Immature natural killer cell (primary cell): ENCODE measurements around the gene PRELID3B. TPM values are rescaled to one million over a fixed set of nuclear protein-coding genes. Genes with fewer than 3 reads are reported as not detected.

Experiments used
- DNase-seq, 3 donors: peaks; one replicate each; pipeline ENCODE4 v3.0.0; 2022; ENCODE audit warnings: mixed read lengths in 1 of 3
- H3K27ac Mint-ChIP-seq, 6 donors: one replicate each; pipeline ENCODE4 v1.8.0; 2020; ENCODE audit warnings: mixed read lengths in 6 of 6, mild to moderate bottlenecking in 5 of 6, inconsistent platforms in 4 of 6, moderate library complexity in 3 of 6
- H3K27me3 Mint-ChIP-seq, 3 donors: one replicate each; pipeline ENCODE4 v1.8.0; 2020 to 2021; ENCODE audit warnings: low read depth in 3 of 3, mild to moderate bottlenecking in 3 of 3, mixed read lengths in 3 of 3, moderate library complexity in 3 of 3, inconsistent platforms in 1 of 3
- H3K36me3 Mint-ChIP-seq, 3 donors: one replicate each; pipeline ENCODE4 v1.8.0; 2020; ENCODE audit warnings: mixed read lengths in 3 of 3, inconsistent platforms in 2 of 3, mild to moderate bottlenecking in 2 of 3
- H3K4me1 Mint-ChIP-seq, 2 donors: one replicate each; pipeline ENCODE4 v1.8.0; 2020; ENCODE audit warnings: inconsistent platforms in 2 of 2, mild to moderate bottlenecking in 2 of 2, mixed read lengths in 2 of 2, moderate library complexity in 1 of 2
- H3K4me3 Mint-ChIP-seq, 5 donors: one replicate each; pipeline ENCODE4 v1.8.0; 2020; ENCODE audit warnings: mild to moderate bottlenecking in 5 of 5, mixed read lengths in 5 of 5, inconsistent platforms in 3 of 5, moderate library complexity in 3 of 5
- H3K9me3 Mint-ChIP-seq, 6 donors: one replicate each; pipeline ENCODE4 v1.8.0; 2020; ENCODE audit warnings: mild to moderate bottlenecking in 6 of 6, mixed read lengths in 6 of 6, inconsistent platforms in 4 of 6, moderate library complexity in 3 of 6
- polyA plus RNA-seq, 3 donors: library from polyadenylated mRNA; unstranded; fragments of 300-500 nt; fragmentation: Illumina TruSeq; gene quantifications; one replicate each; pipeline ENCODE4 v1.2.3, GENCODE V29; 2021

Gene PRELID3B
- polyA plus RNA-seq, 3 donors from 2014 or later, result 31.5 to 43.3 (median 37.8) TPM

DNA sequence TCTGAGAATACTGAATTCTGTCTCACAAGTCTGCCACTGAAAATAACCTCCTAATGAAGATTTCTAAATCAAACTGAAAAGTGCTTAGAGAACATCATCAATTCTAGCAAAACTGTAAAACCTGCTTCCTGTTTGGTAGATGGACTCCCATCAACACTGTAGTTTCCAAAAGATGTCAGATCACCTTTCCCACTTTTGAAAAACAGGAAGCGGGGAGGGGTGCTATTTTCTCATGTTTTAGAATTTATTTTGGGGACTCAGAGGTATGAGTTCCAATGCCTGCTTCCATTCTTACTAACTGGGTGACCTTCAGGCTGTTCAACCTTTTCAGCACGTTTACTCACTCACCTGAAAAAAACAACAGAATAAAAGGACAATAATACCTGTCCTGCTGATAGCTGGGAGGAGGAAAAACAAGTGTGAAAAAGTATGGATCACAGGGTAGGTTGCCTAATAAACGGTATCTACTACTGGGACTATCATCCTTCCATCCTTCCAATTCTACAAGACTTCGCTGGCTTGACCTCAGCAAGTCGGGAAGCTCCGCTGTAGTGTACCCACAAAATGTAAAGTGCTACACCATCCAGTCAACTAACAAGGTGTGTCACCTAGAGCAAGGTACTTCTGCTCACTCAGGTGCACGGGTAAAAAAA, 11.5 kb downstream of the PRELID3B start:
- H3K27ac Mint-ChIP-seq, result peak overlapping the region; percentile 80 to 95 (median 92)
- H3K4me1 Mint-ChIP-seq, result peaks cover 62 to 68% of the 10 kb centered on the region in 2 donors
- H3K27me3 Mint-ChIP-seq, result peaks cover 6 to 7% (median 6%) of the 10 kb centered on the region in 3 donors
- H3K4me3 Mint-ChIP-seq, result peak overlapping the region; percentile 93 to 96 (median 95)
- DNase-seq, result no peak
- no peaks in the 10 kb centered on the region for H3K9me3 Mint-ChIP-seq
- H3K36me3 Mint-ChIP-seq, result peaks cover 18 to 33% (median 27%) of the 10 kb centered on the region in 3 donors

DNA sequence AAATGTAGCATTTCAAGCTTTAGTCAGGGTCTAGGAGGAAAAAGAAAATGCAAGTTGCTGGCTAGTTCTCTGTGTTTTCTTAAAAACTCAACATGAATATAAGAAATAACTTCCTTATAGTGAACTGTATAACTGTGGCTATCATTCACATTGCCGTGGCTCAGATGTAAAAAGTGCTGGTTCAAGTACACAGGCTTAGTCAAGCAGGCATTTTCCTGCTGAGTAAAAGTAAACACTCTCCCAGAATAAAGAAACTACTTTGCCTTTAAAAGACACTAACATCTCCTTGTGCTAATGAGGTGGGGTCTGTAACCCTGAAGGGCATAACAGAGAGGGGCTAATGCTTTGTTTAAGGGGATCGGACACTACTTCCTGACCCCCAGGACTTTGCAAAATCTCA, 13.8 kb downstream of the PRELID3B start:
- H3K27ac Mint-ChIP-seq, result peak overlapping the region in 5 of 6 donors; percentile 11 to 71 (median 51)
- peaks cover 5 to 6% (median 5%) of the 10 kb centered on the region in 3 donors for H3K27me3 Mint-ChIP-seq
- H3K36me3 Mint-ChIP-seq, result peaks cover 14 to 30% (median 27%) of the 10 kb centered on the region in 3 donors
- peak overlapping the region; percentile 15 to 96 (median 33) for H3K4me3 Mint-ChIP-seq
- H3K9me3 Mint-ChIP-seq, result no peaks in the 10 kb centered on the region
- H3K4me1 Mint-ChIP-seq, result peaks cover 68 to 82% of the 10 kb centered on the region in 2 donors
- no peak for DNase-seq

- H3K4me1 Mint-ChIP-seq, result peaks cover 67 to 78% of the 10 kb centered on the region in 2 donors
- H3K36me3 Mint-ChIP-seq, result peaks cover 15 to 31% (median 27%) of the 10 kb centered on the region in 3 donors
- H3K4me3 Mint-ChIP-seq, result no peak overlapping the region
- no peak for DNase-seq
- H3K27ac Mint-ChIP-seq, result peak overlapping the region in 1 of 6 donors; percentile 35
- H3K27me3 Mint-ChIP-seq, result peaks cover 4 to 5% (median 5%) of the 10 kb centered on the region in 3 donors
- no peaks in the 10 kb centered on the region for H3K9me3 Mint-ChIP-seq
Observed at GRCh38 chr20:59027741-59028320, 14.8 kb downstream of the PRELID3B start.

DNA sequence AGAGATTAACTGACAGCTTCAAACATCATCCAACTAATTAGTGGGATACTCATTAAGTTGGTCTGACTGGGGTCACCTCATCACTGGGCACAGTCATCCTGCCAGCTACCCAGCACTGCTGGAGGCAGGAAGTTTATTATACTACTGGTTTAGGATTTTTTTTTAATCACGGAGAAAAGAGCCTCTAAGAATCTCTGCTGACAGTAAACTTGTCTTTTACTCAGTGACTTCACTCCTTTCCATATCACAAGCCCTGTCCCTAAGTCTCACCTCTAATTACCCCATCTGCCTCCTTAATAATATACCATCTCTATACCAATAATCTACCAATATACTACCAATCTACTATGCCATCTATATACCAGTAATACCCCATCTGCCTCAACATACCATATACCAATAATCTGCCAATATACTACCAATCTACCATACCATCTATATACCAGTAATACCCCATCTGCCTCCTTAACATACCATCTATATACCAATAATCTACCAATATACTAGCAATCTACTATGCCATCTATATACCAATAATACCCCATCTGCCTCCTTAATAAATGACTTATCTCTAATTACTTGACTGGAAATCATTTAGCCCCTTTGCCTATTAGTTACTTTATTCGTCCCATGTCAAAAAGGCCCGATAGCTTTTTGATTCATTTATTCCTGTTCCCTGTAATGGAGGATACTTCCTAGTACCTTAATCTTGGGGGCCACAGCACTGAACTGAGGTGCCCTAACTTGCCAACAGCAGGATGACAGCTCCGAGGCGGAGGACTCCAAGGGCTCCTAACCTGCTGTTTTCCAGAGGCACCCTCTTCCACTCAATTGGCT, 15.5 kb downstream of the PRELID3B start:
- peaks cover 17 to 37% (median 27%) of the 10 kb centered on the region in 3 donors for H3K36me3 Mint-ChIP-seq
- H3K27ac Mint-ChIP-seq, result peak overlapping the region; percentile 2 to 58 (median 11)
- H3K27me3 Mint-ChIP-seq, result peaks cover 1 to 4% (median 1%) of the 10 kb centered on the region in 3 donors
- H3K9me3 Mint-ChIP-seq, result no peaks in the 10 kb centered on the region
- DNase-seq, result no peak
- H3K4me1 Mint-ChIP-seq, result peaks cover 63 to 75% of the 10 kb centered on the region in 2 donors
- no peak overlapping the region for H3K4me3 Mint-ChIP-seq

- peaks cover 49 to 59% of the 10 kb centered on the region in 2 donors for H3K4me1 Mint-ChIP-seq
- H3K4me3 Mint-ChIP-seq, result no peak overlapping the region
- no peaks in the 10 kb centered on the region for H3K9me3 Mint-ChIP-seq
- DNase-seq, result no peak
- H3K27ac Mint-ChIP-seq, result peak overlapping the region in 2 of 6 donors; percentile 8 to 26
- peaks cover 17 to 37% (median 27%) of the 10 kb centered on the region in 3 donors for H3K36me3 Mint-ChIP-seq
- no peaks in the 10 kb centered on the region for H3K27me3 Mint-ChIP-seq
Observed at GRCh38 chr20:59025511-59025910, 17.1 kb downstream of the PRELID3B start.

DNA sequence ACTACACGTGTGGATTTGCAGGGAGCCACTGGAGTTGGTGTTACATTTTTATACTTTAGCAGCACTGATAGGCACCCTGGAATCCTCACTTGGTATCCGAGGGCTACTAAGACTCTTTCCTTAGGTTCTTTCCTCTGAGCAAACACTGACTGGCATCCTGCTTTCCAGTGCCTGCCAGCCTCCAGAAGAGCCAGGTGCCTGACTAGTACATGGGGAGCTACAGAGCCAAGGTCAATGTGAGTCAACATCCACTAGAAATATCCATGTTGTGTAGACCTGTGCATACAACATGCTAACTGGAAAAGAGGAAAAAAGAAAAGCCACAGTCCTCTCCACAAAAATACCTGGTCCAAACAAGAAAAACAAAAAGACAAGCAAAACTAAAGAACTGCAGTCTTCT, 17.5 kb downstream of the PRELID3B start:
- H3K9me3 Mint-ChIP-seq, result no peaks in the 10 kb centered on the region
- DNase-seq, result no peak
- peaks cover 15 to 34% (median 26%) of the 10 kb centered on the region in 3 donors for H3K36me3 Mint-ChIP-seq
- H3K4me1 Mint-ChIP-seq, result peaks cover 44 to 55% of the 10 kb centered on the region in 2 donors
- H3K4me3 Mint-ChIP-seq, result no peak overlapping the region
- peak overlapping the region in 1 of 6 donors; percentile 26 for H3K27ac Mint-ChIP-seq
- H3K27me3 Mint-ChIP-seq, result no peaks in the 10 kb centered on the region

GRCh38 chr20:59024111-59024530, 18.5 kb downstream of the PRELID3B start:
- Mint-ChIP-seq H3K36me3 (peaks cover 10 to 26% (median 19%) of the 10 kb centered on the region in 3 donors), H3K4me1 (peaks cover 35 to 45% of the 10 kb centered on the region in 2 donors), H3K9me3 (no peaks in the 10 kb centered on the region)

GRCh38 chr20:59023616-59024015, 19.0 kb downstream of the PRELID3B start:
- H3K27me3 Mint-ChIP-seq, result no peaks in the 10 kb centered on the region
- no peaks in the 10 kb centered on the region for H3K9me3 Mint-ChIP-seq
- H3K27ac Mint-ChIP-seq, result no peak overlapping the region
- H3K4me1 Mint-ChIP-seq, result peaks cover 30 to 40% of the 10 kb centered on the region in 2 donors
- peaks cover 10 to 22% (median 19%) of the 10 kb centered on the region in 3 donors for H3K36me3 Mint-ChIP-seq
- no peak for DNase-seq
- no peak overlapping the region for H3K4me3 Mint-ChIP-seq

More at GRCh38 chr20:59024111-59024530, 18.5 kb downstream of the PRELID3B start:
- Mint-ChIP-seq H3K27me3 (no peaks in the 10 kb centered on the region), H3K4me3 (no peak overlapping the region), H3K27ac (peak overlapping the region in 1 of 6 donors; percentile 41)
- DNase-seq, result no peak

GRCh38 chr20:59022754-59023153, 19.8 kb downstream of the PRELID3B start:
- no peaks in the 10 kb centered on the region for H3K27me3 Mint-ChIP-seq
- H3K36me3 Mint-ChIP-seq, result peaks cover 10 to 19% (median 16%) of the 10 kb centered on the region in 3 donors
- H3K9me3 Mint-ChIP-seq, result no peaks in the 10 kb centered on the region
- DNase-seq, result no peak
- no peak overlapping the region for H3K4me3 Mint-ChIP-seq
- no peak overlapping the region for H3K27ac Mint-ChIP-seq
- peaks cover 23 to 31% of the 10 kb centered on the region in 2 donors for H3K4me1 Mint-ChIP-seq

GRCh38 chr20:59020938-59021551, 21.5 kb downstream of the PRELID3B start:
- DNase-seq, result no peak
- H3K4me3 Mint-ChIP-seq, result no peak overlapping the region
- H3K27ac Mint-ChIP-seq, result peak overlapping the region in 1 of 6 donors; percentile 75
- H3K4me1 Mint-ChIP-seq, result peaks cover 21 to 28% of the 10 kb centered on the region in 2 donors
- H3K9me3 Mint-ChIP-seq, result no peaks in the 10 kb centered on the region
- peaks cover 6 to 19% (median 7%) of the 10 kb centered on the region in 3 donors for H3K36me3 Mint-ChIP-seq
- H3K27me3 Mint-ChIP-seq, result no peaks in the 10 kb centered on the region

DNA sequence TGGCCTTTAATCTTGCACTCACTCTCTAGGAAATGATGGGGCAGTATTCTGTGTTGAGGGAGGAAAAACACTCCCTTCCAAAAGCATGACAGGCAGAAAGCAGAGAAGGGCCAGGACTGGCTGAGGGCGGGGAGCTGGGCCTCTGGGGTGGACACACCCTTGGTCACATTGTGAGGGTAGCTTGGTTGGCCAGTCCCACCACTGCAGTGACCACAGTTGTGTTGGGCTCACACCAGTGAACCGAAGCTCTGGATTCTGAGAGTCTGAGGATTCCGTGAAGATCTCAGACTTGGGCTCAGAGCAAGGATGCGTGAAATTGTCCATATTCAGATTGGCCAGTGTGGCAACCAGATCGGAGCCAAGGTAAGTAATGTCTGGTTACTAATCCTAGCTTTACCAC, 23.4 kb downstream of the PRELID3B start, which contains the start of gene TUBB1:
Gene TUBB1, plus strand, starts transcription at position 213 of the 400 bp plus-strand sequence. Its CDS starts 94 bp downstream, at position 307.
- Mint-ChIP-seq H3K36me3 (peaks cover 0 to 15% (median 6%) of the 10 kb centered on the region in 3 donors), H3K27me3 (peaks cover 0 to 1% (median 0%) of the 10 kb centered on the region in 3 donors), H3K9me3 (no peaks in the 10 kb centered on the region), H3K27ac (no peak within 1 kb of the TSS), H3K4me3 (no peak within 1 kb of the TSS), H3K4me1 (peaks cover 23 to 25% of the 10 kb centered on the region in 2 donors)
- DNase-seq, result no peak

DNA sequence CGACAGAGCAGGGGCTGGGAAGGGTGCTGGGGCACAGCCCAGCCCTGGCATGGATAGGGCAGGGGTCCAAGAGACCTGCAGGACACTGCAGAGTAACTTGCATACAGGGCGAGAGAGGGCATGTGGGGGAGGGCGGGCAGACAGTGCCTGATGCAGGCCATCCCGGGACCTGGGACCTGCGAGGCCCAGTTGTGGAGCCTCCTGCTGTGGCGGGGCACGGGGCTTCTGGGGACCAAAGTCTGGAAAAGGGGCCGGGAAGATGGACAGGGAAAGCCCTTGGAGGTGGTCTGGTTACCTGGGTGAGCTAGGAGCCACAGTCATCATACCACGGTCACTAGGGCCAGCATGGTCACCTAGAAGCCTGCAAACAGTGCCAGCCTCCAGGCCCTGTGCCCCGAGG, 23.8 kb downstream of the PRELID3B start:
- Mint-ChIP-seq H3K4me1 (peaks cover 27% of the 10 kb centered on the region in 2 donors), H3K27me3 (peaks cover 0 to 1% (median 0%) of the 10 kb centered on the region in 3 donors), H3K9me3 (no peaks in the 10 kb centered on the region), H3K27ac (no peak overlapping the region), H3K4me3 (no peak overlapping the region), H3K36me3 (peaks cover 0 to 11% (median 6%) of the 10 kb centered on the region in 3 donors)
- DNase-seq, result no peak
